Stimulated activated CD4-positive, alpha-beta T cell treated with anti-CD3 and anti-CD28 coated beads, Interleukin-1b, Interleukin-23, amount 100 ng/mL, for 24 hours (primary cell): ENCODE results near the gene HDLBP.
"Not testable (repeated sequence)": the region's sequence is repeated elsewhere in the genome, so short reads cannot be mapped to it uniquely, and the experiment has no call there.

ENCODE experiments used
- DNase-seq, 4 experiments: peaks; one replicate each; pipeline ENCODE4 v3.0.0-alpha.2; 2020; ENCODE audit warnings: low read depth in 4 of 4, low spot score in 1 of 4

Gene HDLBP

GRCh38 chr2:241197246-241197645 is 118.2 kb downstream of the HDLBP start:
- not testable (repeated sequence) for DNase-seq

DNA sequence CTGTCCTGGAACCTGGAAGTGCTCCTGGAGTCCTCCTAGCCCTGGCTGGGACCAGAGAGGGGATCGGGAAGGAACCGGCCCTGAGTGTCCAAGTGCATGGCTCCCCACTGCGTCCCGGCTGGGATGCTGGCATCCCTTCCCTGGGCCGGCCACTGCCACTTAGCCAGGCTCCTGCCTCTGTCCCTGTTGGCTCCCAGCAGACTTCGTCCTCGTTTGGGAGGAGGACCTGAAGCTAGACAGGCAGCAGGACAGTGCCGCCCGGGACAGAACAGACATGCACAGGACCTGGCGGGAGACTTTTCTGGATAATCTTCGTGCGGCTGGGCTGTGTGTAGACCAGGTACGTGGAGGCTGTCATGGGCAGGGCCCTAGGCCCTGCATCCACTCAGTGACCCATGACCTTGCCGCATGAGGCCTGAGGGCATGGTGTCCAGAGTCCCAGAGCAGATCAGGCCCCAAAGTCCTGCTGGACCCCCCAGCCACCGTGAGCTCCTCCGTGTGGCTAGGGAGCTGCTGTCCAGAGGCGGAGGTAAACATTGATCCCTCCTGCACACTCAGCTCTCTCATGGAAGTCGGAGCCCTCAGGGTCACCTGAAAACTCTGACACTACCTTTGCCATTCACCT is 119.9 kb downstream of the HDLBP start:
- DNase-seq: no peak

GRCh38 chr2:241194811-241195210 is 120.7 kb downstream of the HDLBP start:
- DNase-seq: no peak

GRCh38 chr2:241193271-241193670 is 122.2 kb downstream of the HDLBP start:
- no peak for DNase-seq

GRCh38 chr2:241191081-241191480 is 124.4 kb downstream of the HDLBP start:
- DNase-seq: no peak

GRCh38 chr2:241190291-241190981 is 125.0 kb downstream of the HDLBP start:
- no peak for DNase-seq

GRCh38 chr2:241189856-241190201 is 125.6 kb downstream of the HDLBP start:
- no peak for DNase-seq

DNA sequence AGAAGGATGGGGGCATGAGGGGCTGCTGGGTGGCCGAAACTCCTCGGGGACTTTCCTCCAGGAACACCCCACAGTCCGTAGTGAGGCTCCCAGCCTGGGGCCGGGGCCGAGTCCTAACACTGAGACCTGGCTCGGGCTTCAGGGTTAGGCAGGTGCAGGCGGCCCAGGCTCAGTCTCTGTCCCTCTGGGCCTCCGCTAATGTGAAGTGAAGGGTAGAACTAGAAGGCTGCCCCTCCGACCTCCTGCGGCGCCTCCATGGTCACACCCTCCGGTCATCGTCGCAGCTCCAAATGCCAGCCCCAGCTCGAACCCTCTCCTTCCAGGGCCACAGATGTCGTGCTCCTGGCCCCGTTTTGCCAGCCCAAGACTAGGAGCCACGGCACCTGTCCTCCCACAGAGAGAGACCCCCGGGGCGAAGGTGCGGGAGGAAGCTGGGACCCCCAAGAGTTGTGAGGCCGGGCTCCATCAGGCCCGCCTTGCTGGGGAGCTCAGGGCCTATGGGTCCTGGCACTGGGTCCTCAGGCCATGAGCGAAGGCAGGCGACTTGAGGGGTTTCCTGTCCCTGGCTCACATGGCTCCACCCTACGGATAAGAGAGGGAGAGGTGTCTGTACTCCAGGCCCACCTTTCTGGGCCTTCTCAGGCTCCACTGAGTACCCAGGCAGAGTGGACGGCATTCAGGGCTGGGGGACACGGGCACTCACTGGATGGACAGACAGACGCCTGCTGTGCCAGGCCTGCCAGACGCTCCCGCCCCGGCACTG is 126.2 kb downstream of the HDLBP start:
- DNase-seq: no peak

DNA sequence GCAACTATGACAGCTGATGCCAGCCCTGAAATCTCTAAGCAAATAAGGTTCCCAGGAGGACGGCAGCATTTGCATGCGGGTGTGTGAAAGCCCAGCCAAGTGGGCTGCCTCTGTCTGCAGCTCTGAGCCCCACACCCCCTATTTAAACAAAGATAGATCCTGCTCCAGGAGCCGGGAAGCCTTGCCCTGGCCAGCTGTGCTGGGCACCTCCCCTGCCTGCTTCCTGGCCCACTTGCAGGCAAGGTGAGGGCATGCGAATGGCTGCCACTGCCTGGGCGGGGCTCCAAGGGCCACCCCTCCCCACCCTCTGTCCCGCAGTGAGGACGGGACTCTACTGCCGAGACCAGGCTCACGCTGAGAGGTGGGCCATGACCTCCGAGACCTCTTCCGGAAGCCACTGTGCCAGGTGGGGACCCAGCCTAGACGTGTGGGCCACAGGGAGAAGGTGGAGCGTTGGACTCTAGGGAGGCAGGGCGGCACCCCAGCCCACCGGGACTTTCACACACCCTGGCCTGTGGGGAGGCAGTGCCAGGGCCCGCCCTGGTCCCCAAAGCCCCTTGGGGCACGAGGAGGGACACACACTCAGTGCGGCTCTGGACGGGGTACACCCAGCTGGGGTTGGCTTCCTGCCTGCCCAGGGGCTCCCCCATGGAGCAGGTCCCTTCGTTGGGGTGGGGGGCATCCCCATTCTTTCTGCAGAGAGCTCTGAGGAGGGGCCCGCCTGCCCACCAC is 126.9 kb downstream of the HDLBP start, which contains the start of gene ANO7:
Gene ANO7 (plus strand): TSS at position 317 of the 732 bp plus-strand sequence. CDS start 1,387 bp downstream, outside the sequence.
- DNase-seq: no peak

DNA sequence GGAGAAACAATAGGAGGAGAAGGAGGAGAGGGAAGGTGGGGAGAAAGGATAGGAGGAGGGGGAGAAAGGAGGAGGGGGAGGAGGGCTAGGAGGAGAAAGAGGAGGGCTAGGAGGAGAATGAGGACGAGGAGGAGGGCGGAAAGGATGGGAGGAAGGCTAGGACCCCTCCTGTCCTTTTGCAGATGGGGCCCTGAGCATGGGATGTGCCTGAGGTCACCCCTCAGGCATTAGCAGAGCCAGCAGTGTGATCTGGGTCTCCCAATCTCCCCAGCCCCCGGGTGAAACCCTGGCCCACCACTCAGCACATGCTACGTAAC is 127.6 kb downstream of the HDLBP start:
- DNase-seq: no peak

DNA sequence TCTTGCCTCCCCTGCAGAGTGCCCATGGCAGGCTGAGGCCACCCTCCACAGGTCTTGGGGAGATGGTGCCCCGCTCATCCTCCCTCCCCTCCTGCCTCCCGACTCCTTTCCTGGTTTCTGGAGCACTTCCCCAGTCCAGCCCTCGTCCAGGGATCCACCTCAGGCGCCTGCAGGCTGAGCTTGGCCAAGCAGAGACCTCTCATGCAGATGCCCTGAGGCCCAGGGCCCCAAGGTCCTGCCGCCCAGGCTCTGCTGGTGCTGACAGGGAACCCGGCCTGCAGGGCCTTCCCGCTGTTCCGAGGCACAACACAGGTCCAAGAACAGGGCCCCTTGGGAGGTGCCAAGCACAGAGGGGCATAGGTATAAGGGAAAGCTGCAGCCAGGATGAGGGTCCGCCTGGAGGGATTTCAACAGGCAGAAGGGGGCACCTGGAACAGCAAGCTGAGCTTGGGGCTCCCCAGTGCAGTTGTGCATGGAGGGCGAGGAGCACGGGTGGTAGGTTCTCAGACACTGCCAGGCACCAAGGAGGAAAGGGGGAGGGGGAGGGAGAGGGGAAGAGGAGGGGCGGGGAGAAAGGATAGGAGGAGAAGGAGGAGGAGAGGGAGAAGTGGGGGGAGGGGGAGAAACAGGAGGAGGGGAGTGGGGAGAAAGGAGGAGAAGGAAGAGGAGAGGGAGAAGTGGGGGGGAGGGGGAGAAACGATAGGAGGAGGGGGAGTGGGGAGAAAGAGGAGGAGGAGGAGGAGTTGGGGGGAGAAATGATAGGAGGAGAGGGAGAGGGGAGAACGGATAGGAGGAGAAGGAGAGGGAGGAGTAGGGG is 128.2 kb downstream of the HDLBP start:
- DNase-seq: no peak

DNA sequence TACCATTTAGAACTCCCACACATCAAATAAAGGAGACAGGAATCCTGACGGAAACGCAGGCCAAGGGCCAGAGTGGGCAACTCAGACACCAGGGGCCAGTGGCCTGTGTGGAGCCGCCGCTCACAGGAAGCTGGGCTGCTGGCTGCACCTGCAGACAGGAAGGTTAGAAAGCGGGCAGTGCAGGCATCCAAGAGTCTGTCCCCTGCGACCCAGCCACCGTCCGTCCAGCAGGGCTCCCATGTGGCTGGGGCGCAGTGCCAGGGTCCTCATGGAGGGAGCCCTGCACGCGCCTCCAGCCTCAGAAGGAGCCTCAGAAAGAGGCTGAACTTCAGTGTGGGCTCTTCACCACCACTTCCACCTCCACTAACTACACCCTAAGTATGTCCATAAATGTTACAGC is 129.5 kb downstream of the HDLBP start:
- DNase-seq: no peak

DNA sequence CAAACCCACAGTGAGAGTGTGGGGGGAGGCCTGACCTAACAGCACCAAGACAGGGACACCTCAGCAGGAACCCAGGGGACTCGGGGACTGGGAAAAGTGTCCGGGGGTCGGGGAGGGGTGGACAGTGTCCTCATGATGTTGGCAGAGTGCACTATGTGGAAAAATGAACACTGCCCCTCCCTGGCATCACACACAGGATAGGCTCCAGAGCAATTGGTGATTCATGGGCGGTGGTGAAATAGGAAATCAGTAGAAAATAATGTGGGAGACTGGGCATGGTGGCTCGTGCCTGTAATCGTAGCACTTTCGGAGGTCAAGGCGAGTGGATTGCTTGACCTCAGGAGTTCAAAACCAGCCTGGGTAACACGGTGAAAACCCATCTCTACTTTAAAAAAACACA is 130.6 kb downstream of the HDLBP start:
- DNase-seq: no peak

DNA sequence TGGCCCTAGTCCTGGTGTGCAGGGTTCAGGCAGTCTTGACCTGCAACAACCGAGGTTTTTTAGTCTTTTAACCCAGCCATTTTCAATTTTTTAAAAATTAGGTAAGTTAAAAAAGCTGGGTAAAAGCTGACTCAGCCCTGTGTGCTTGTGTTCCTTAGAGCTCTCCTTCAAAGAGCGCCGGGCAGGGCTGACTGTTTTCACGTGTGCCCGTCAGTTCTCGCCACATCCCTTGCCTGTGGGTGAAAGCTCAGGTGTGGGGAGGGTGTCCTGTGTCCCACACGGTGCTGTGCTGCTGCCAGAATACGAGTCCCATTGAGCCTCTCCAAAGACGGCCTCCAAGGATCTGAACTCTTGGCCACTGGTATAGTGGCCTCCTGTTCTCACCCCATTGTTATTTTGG is 132.3 kb downstream of the HDLBP start:
- no peak for DNase-seq

DNA sequence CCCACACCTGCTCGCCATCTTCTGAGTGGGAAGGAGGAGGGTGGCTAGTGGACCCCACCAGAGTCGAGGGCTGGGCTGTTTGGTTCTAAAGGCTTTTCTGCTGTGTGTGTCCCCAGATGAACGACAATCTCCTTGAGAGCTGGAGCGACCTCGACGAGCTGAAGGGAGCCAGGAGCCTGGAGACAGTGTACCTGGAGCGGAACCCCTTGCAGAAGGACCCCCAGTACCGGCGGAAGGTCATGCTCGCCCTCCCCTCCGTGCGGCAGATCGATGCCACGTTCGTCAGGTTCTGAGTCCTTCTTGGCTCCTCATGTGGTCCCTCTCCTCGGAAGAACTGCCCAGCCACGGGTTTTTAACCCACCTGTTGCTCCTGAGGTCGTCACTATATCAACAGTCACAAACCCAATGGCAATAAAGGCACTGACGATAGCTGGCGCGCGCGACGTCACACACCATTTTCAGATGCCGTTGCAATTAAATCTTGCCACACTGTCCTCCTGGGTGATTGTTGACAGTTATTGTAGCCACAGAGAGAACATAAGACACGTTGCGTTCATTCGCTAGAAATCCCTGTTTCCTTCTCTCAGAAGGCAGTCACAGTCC is 132.8 kb downstream of the HDLBP start:
- DNase-seq: no peak

DNA sequence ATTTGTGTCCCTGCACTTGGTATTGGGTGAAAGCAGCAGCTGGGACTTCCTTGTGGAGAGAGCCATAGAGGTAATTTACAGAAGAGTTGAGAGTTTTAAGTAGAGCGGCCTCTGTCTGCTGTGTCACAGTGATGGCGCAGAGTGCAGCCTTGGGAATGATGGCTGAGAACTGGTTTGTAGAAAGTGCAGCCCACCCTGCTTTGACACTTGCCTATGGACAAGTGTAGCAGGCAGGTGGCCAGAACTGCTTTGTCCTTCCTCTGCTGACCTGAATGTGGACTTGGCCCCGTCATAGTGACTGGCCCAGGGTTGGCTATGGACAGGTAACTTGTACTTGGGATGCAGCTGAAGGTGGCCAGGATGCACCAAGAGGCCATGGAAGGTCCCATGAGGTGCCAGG is 133.3 kb downstream of the HDLBP start:
- no peak for DNase-seq

GRCh38 chr2:241180495-241180894 is 135.0 kb downstream of the HDLBP start:
- DNase-seq: no peak

GRCh38 chr2:241179899-241180298 is 135.6 kb downstream of the HDLBP start:
- DNase-seq: peak in 1 of 4 experiments; percentile 21

DNA sequence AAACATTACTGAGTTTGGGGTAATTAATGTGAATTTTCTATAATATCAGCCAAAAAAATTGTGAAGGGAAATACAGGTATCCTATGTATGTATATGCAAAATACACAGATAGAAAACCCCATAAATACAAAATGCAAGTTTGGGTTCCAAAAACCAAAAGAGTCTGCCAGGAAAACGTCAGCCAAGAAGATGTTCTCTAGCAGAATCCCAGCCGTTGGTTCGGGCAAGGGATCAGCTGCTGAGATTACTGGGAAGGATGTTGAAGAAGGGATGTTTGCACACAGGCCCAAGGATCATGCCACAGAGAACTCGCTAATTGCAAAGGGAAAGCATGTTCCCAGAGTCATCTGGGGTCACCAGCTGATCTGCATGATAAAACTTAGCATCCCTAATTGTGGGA is 136.5 kb downstream of the HDLBP start:
- no peak for DNase-seq

GRCh38 chr2:241177526-241178334 is 137.7 kb downstream of the HDLBP start:
- DNase-seq: no peak
